HG03175 (cell line): ENCODE results near the gene CNR2.
"Not testable (repeated sequence)": the region's sequence is repeated elsewhere in the genome, so short reads cannot be mapped to it uniquely, and the experiment has no call there.

Experiments
- ATAC-seq: cut with Tn5 transposase; IDR thresholded peaks from one replicate; pipeline ENCODE4 v1.9.1; 2021; ENCODE audit warnings: mild to moderate bottlenecking, moderate library complexity; ENCODE audit not compliant: unreplicated experiment

The CNR2 gene

GRCh38 chr1:23838401-23838866 is 74.7 kb downstream of the CNR2 start:
- peak; percentile 66 for ATAC-seq

GRCh38 chr1:23837908-23838307 is 75.3 kb downstream of the CNR2 start:
- ATAC-seq = no peak

GRCh38 chr1:23836037-23836436 is 77.1 kb downstream of the CNR2 start:
- no peak for ATAC-seq

GRCh38 chr1:23834156-23834555 is 79.0 kb downstream of the CNR2 start:
- ATAC-seq = not testable (repeated sequence)

GRCh38 chr1:23827717-23828116 is 85.4 kb downstream of the CNR2 start:
- ATAC-seq = no peak

- not testable (repeated sequence) for ATAC-seq
Measured at GRCh38 chr1:23826590-23826989, 86.6 kb downstream of the CNR2 start.

- ATAC-seq = peak; percentile 38
Measured at GRCh38 chr1:23825762-23826522, 87.2 kb downstream of the CNR2 start.

- peak; percentile 83 for ATAC-seq
Measured at GRCh38 chr1:23825076-23825761, 87.9 kb downstream of the CNR2 start, which contains the start of gene HMGCL. HMGCL (minus strand) TSS chr1:23825429; CDS start chr1:23825415, 14 bp downstream.

GRCh38 chr1:23824711-23825075 is 88.5 kb downstream of the CNR2 start:
- no peak for ATAC-seq

GRCh38 chr1:23823767-23824166 is 89.4 kb downstream of the CNR2 start:
- no peak for ATAC-seq
